Duodenal mucosa (tissue), 2 donors: ENCODE data around the gene FAM222A.

Experiments used
- H3K27ac ChIP-seq: one replicate; pipeline ENCODE4 v1.7.0; 2013; ENCODE audit warnings: low read depth, low read length
- H3K27me3 ChIP-seq, 2 donors: one replicate each; pipeline ENCODE4 v1.7.0; 2013; ENCODE audit warnings: low read length in 2 of 2, control low read depth in 1 of 2; ENCODE audit not compliant: insufficient read depth in 2 of 2, control insufficient read depth in 1 of 2
- H3K36me3 ChIP-seq, 2 donors: one replicate each; pipeline ENCODE4 v1.7.0; 2013; ENCODE audit warnings: low read length in 2 of 2, control low read depth in 1 of 2; ENCODE audit not compliant: insufficient read depth in 2 of 2, control insufficient read depth in 1 of 2
- H3K4me1 ChIP-seq, 2 donors: one replicate each; pipeline ENCODE4 v1.7.0; 2013; ENCODE audit warnings: low read length in 2 of 2, control low read depth in 1 of 2; ENCODE audit not compliant: insufficient read depth in 2 of 2, control insufficient read depth in 1 of 2
- H3K4me3 ChIP-seq, 2 donors: one replicate each; pipeline ENCODE4 v1.7.0; 2013; ENCODE audit warnings: low read length in 2 of 2, low read depth in 1 of 2
- H3K9ac ChIP-seq, 2 donors: one replicate each; pipeline ENCODE4 v1.7.0; 2013; ENCODE audit warnings: low read length in 2 of 2, low read depth in 1 of 2
- H3K9me3 ChIP-seq, 2 donors: one replicate each; pipeline ENCODE4 v1.7.0; 2013; ENCODE audit warnings: low read length in 2 of 2, control low read depth in 1 of 2; ENCODE audit not compliant: control insufficient read depth in 1 of 2

The FAM222A gene

DNA sequence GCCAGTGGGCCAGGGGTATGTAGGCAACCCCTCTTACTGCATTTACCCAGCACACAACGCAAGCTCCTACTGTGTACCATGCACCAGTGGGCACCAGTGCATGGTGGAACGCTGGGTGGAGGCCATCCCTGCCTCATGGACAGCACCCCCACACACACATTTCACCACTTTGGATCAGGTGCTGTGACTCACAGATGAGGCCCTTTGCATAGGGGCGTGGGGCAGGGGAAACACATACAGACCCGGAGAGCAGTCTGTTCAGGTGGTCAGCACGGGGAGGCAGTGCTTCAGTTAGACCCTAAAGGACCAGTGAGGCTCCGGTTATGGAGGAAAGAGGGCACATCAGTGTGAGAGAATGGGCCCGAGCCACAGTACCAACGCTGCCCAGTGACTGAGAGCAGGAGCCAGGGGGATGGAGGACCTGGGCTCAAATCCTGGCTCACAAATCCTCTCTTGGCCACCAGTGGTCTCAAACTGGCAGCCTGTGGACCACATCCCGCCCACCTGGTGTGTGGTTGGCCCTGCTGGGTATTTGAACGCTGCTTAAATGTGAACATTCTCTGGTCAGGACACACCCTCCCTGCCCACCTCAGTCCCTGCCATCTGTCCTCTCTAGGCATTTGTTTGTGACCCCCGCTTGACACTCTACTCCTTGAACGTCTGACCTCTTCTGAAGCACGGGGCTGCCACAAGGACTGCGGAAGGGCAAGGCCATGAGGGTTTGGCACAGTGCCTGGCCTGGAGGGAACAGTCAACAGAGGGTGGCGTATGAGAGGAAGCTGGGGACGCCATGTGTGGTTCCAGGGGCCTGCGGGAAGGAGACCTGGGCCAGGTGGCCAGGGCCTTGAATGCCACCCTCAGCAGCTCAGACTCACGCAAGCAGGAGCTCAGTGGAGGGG lies 46.7 kb downstream of the FAM222A start:
- H3K9ac ChIP-seq: no peak overlapping the region

DNA sequence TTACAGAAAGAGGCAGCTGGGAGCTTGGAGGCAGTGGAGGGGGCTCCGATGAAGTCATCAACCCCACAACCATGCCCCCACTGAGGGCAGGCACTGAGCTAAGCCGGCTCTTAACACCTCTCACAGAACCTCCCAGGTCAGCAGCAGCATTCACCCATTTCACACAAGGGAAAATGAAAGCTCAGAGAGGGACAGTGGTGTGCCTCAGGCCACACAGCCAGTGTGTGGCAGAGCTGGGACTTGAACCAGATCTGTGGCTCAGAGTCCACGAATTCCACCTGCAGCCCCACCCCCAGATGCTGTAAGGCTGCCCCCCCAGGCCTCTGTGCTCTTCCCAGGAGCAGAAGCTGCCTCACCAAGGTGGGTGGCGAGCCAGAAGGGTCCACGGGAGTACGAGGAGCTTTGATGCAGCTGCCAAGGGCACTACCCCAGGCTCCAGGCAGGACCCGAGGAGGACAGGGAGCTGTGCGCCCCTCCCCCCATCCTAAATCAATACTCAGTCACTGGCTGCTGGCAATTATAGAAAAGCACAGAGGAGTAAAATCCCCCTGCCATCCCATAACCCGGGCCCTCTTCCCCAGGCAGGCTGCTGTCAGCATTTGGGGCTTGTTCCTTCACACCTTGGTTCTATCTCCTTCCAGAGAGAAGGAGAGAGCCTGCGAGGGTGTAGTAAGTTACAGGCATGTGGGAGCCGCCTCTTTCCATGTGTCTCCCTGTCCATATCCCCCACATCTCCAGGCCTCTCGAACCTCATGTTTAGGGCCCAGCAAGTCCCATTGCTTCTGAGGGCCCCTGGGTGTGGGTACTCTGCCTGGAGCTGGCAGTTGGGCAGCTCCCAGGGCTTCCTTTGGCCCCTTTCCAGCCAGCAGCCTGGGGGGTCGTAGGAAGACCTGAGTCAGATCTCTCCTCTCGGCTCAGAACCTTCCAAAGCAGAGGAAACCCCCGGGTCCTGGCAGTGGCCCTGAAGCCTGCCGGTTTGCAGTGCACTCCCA lies 47.6 kb downstream of the FAM222A start:
- Histone ChIP-seq H3K4me1 (peaks cover 4 to 9% of the 10 kb centered on the region in 2 donors), H3K4me3 (no peak overlapping the region), H3K27me3 (no peaks in the 10 kb centered on the region), H3K9me3 (peaks cover 10 to 15% of the 10 kb centered on the region in 2 donors), H3K36me3 (no peaks in the 10 kb centered on the region), H3K9ac (no peak overlapping the region), H3K27ac (no peak overlapping the region)

More for the DNA sequence above, 46.7 kb downstream of the FAM222A start:
- Histone ChIP-seq H3K36me3 (no peaks in the 10 kb centered on the region), H3K4me1 (peaks cover 4 to 9% of the 10 kb centered on the region in 2 donors), H3K4me3 (no peak overlapping the region), H3K9me3 (peaks cover 12 to 22% of the 10 kb centered on the region in 2 donors), H3K27ac (no peak overlapping the region), H3K27me3 (no peaks in the 10 kb centered on the region)

DNA sequence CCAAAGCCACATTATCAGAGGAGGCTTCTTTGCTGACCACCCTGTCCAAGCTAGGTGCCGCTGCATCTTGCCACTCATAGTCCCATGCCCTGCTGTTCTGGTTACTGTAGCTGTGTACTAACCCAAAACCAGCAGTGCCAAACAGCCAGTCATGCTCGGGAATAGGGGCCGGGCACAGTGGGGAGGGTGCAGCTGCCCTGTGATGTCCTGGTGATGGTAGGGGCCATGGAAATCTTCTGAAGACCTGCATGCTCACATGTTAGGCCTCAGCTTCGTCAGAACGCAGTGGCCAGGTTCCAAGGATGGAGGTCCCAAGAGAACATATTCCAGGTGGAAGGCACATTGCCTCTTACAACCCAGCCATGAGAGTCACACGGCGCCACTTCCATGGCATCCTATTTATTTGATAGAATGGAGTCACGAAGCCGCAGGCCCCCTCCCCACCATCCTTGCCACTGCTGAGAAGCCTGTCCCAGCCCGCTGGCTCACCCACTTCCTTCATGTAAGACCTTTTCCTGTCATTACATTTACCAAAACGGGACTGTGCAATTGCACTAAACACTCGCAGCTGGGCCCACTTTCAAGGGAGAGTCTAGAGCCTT lies 48.5 kb downstream of the FAM222A start:
- H3K9ac ChIP-seq: no peak overlapping the region
- H3K4me1 ChIP-seq: peaks cover 4 to 9% of the 10 kb centered on the region in 2 donors
- no peaks in the 10 kb centered on the region for H3K36me3 ChIP-seq
- no peak overlapping the region for H3K27ac ChIP-seq
- no peaks in the 10 kb centered on the region for H3K27me3 ChIP-seq
- peaks cover 7% of the 10 kb centered on the region in 2 donors for H3K9me3 ChIP-seq
- no peak overlapping the region for H3K4me3 ChIP-seq

DNA sequence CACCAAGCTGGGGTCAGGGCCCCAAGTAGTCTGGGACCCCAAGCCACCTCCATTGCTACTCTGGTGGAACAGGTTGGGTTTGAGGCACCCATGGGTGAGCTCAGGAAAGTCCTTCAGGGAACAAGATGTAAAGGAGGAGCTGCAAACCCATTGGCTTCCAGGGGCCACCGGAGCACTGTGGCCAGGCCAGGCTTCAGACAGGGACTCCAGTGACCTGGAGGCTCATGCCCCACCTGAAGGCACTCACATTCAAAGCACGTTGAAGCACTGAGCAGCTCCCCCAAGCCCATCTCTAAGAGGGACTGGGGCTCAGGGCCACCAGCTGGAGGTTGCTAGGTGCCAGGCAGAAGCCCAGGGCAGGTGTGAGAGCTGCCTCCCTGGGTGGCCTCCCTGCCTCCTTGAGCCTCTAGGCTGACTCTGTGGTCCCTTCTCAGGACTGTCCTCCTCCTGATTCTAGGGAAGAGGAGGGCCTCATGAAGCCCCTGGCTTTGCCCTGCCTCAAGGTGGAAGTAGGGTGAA lies 49.1 kb downstream of the FAM222A start:
- Histone ChIP-seq H3K9ac (no peak overlapping the region), H3K4me1 (peaks cover 4 to 9% of the 10 kb centered on the region in 2 donors), H3K27me3 (no peaks in the 10 kb centered on the region), H3K36me3 (no peaks in the 10 kb centered on the region), H3K4me3 (no peak overlapping the region), H3K9me3 (peaks cover 7% of the 10 kb centered on the region in 2 donors), H3K27ac (no peak overlapping the region)

DNA sequence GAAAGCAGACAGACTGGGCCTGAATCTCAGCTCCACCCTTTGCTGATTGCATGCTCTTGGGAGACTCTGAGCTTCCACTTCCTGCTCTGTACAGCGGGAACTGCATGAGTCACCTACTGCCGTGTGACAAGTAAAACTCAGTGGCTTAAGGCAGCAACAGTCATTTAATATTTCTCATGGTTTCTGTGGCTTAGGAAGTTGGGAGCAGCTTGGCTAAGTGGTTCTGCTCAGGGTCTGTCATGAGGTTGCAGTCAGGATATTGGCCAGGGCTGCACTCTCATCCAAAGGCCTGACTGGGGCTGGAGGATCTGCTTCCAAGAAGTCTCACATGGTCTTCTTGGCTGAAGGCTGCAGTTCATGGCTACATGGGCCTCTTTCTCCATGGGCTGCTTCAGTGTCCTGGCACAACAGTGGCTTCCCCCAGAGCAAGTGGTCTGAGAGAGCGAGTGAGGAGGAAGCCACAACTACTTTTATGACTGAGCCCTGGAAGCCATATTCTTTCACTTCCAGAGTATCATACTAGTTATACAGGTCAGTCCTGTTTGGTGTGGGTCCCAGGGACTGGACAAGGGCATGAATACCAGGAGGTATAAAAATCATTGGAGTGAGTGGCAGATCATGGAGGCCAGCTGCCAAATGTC lies 49.7 kb downstream of the FAM222A start:
- Histone ChIP-seq H3K9ac (no peak overlapping the region), H3K4me1 (peaks cover 4 to 9% of the 10 kb centered on the region in 2 donors), H3K27me3 (no peaks in the 10 kb centered on the region), H3K27ac (no peak overlapping the region), H3K9me3 (peaks cover 7% of the 10 kb centered on the region in 2 donors), H3K36me3 (no peaks in the 10 kb centered on the region), H3K4me3 (no peak overlapping the region)

DNA sequence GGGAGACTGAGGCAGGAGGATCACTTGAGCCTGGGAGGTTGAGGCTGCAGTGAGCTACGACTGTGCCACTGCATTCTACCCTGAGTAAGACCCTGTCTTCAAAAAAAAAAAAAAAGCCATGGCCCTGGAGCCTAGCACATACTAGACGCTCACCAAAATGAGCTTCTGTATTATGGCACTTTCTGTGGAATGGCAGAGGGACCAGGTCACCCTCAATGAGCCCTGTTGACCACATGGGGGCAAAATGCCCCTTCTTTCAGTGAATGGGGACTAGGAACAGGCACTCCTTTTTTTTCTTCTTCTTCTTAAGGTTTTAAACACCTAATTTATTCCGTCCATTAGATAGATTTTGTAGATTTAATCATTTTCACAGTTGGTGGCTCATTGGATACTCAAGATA lies 50.5 kb downstream of the FAM222A start:
- H3K27me3 ChIP-seq: no peaks in the 10 kb centered on the region
- H3K4me1 ChIP-seq: peaks cover 4 to 9% of the 10 kb centered on the region in 2 donors
- H3K27ac ChIP-seq: no peak overlapping the region
- H3K9me3 ChIP-seq: peaks cover 7% of the 10 kb centered on the region in 2 donors
- H3K36me3 ChIP-seq: no peaks in the 10 kb centered on the region
- no peak overlapping the region for H3K9ac ChIP-seq
- no peak overlapping the region for H3K4me3 ChIP-seq

DNA sequence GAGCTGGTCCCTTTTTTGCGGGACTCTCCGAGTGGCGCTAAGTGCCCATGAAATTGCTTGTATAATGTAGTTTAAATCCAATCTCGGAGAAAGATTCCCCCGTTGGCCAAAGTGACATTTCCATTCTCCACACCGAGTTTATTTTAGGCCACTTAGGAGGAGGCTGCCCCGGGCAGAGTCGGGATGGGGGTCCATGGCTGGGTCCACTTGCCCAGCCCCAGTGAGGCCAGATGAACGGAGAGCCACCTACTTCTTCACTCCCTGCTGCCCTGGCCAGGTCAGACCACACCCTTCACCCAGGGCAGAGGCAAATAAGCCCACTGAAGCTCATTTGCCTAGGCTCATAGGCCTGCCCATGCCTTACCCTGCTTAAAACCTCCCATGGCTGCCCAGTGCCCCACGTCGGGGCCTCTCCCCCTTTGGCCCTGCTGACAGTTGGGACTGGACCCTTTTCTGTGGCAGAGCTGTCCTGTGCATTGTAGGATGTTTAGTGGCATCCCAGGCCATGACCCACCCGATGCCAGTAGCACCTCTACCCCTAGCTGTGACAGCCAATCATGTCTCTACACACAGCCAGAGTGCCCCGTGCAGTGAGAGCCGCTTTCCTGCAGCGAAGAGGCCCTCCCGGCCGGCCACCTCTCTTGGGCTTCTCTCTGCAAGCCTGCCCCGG lies 51.3 kb downstream of the FAM222A start:
- Histone ChIP-seq H3K4me3 (no peak overlapping the region), H3K9me3 (peaks cover 7% of the 10 kb centered on the region in 2 donors), H3K9ac (no peak overlapping the region), H3K27ac (no peak overlapping the region), H3K27me3 (no peaks in the 10 kb centered on the region), H3K36me3 (no peaks in the 10 kb centered on the region), H3K4me1 (peaks cover 4 to 9% of the 10 kb centered on the region in 2 donors)

DNA sequence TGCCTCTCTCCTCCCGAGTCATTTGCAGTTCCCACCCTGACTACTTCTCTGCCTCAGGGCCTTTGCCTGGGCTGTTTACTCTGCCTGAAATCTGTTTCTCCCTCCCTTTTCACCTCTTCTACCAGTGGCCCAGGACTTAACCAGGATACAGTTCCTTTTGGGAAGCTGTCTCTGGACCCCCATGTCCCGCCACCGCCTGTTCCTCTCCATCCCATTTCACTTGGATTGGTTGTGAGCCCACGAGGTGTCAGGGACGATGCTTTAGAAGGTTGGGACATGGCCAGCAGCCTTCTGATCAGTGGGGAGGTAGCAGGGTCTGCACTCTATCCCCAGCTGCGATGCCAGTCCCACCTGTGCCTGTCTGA lies 51.8 kb downstream of the FAM222A start:
- Histone ChIP-seq H3K4me1 (peaks cover under 1 to 6% of the 10 kb centered on the region in 2 donors), H3K9me3 (peaks cover 7% of the 10 kb centered on the region in 2 donors), H3K36me3 (no peaks in the 10 kb centered on the region), H3K4me3 (no peak overlapping the region), H3K27ac (no peak overlapping the region), H3K9ac (no peak overlapping the region), H3K27me3 (no peaks in the 10 kb centered on the region)

DNA sequence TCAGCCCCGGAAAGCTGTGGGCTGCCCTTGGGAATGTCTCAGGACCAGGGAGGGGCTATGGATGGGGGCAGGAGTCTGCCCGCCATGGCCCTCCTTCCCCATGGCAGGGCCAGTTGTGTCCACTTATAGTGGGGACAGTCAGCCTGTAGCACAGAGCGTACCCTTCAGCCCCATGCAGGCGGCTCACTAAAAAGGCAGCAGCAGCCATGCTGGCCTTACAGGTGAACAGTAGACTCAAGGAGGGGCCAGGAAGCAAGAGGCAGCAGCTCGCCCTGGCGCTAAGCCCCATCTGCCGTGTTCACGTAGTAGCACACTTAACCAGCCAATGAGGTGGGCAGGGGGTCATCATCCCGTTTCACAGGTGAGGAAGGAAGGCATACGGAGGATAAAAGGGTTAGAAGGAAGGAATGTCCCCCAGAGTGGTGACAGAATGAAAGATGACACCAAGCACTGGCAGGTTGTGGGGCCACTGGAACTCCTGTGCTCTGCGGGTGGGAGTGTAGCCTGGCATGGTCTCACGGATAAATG lies 52.7 kb downstream of the FAM222A start:
- H3K27ac ChIP-seq: no peak overlapping the region
- H3K4me3 ChIP-seq: no peak overlapping the region
- peaks cover 7% of the 10 kb centered on the region in 2 donors for H3K9me3 ChIP-seq
- no peaks in the 10 kb centered on the region for H3K4me1 ChIP-seq
- H3K27me3 ChIP-seq: no peaks in the 10 kb centered on the region
- no peaks in the 10 kb centered on the region for H3K36me3 ChIP-seq
- H3K9ac ChIP-seq: no peak overlapping the region
